CD4-positive, alpha-beta T cell treated with Interleukin-2 at 100 ng/mL for 4 hours (primary cell): ENCODE measurements around the gene SLC35E1.
"Not testable (repeated sequence)": the region's sequence is repeated elsewhere in the genome, so short reads cannot be mapped to it uniquely, and the experiment has no call there.

Experiments
- DNase-seq: peaks from one replicate; pipeline ENCODE4 v3.0.0-alpha.2; 2020; ENCODE audit warnings: low spot score

The SLC35E1 gene

GRCh38 chr19:16520986-16521624 is 51.1 kb downstream of the SLC35E1 start:
- DNase-seq = no peak

- no peak for DNase-seq
Observed at GRCh38 chr19:16520074-16520973, 51.9 kb downstream of the SLC35E1 start.

GRCh38 chr19:16519230-16519687 is 53.0 kb downstream of the SLC35E1 start:
- DNase-seq = no peak

GRCh38 chr19:16518483-16519229 is 53.6 kb downstream of the SLC35E1 start:
- no peak for DNase-seq

GRCh38 chr19:16518061-16518460 is 54.2 kb downstream of the SLC35E1 start:
- no peak for DNase-seq

- no peak for DNase-seq
Observed at GRCh38 chr19:16516923-16517610, 55.1 kb downstream of the SLC35E1 start.

- no peak for DNase-seq
Observed at GRCh38 chr19:16516381-16516780, 55.8 kb downstream of the SLC35E1 start.

GRCh38 chr19:16514383-16515019 is 57.7 kb downstream of the SLC35E1 start:
- no peak for DNase-seq

- not testable (repeated sequence) for DNase-seq
Observed at GRCh38 chr19:16512611-16513010, 59.6 kb downstream of the SLC35E1 start.

- no peak for DNase-seq
Observed at GRCh38 chr19:16509141-16510061, 62.8 kb downstream of the SLC35E1 start.

GRCh38 chr19:16508546-16508945 is 63.7 kb downstream of the SLC35E1 start:
- DNase-seq = no peak

- DNase-seq = no peak
Observed at GRCh38 chr19:16506961-16507360, 65.3 kb downstream of the SLC35E1 start.

- DNase-seq = not testable (repeated sequence)
Observed at GRCh38 chr19:16506161-16506560, 66.1 kb downstream of the SLC35E1 start.

- no peak for DNase-seq
Observed at GRCh38 chr19:16504271-16504670, 67.9 kb downstream of the SLC35E1 start.
